ENCODE measurements around the gene SERPINA5.

Gene SERPINA5

GRCh38 chr14:94548999-94549985 is 31.9 kb upstream of the SERPINA5 start:
- no peak overlapping the region for H4K91ac ChIP-seq (ENCODE audit: low read depth, low read length)
- H4K12ac ChIP-seq (ENCODE audit: low read depth, low read length): no peak overlapping the region
- no peak overlapping the region for H2BK5ac ChIP-seq (ENCODE audit: low read depth, low read length, poor library complexity)
- H3K79me2 ChIP-seq (ENCODE audit: control insufficient read depth, insufficient read depth, low read length, poor library complexity): no peaks in the 10 kb centered on the region
- H3K18ac ChIP-seq (ENCODE audit: low read length): no peak overlapping the region
- no peak overlapping the region for H2BK120ac ChIP-seq (ENCODE audit: insufficient read depth, low read length, poor library complexity)
- H3K4me2 ChIP-seq (ENCODE audit: low read length): no peak overlapping the region
- H3K27ac ChIP-seq (ENCODE audit: low read depth, low read length): no peak overlapping the region
- WGBS (ENCODE audit: extremely low coverage, insufficient coverage, insufficient read length): no CpG with 5 or more reads among the region's 24 CpGs
- H3K9me3 ChIP-seq (ENCODE audit: insufficient read depth, low read depth, low read length): no peaks in the 10 kb centered on the region
- H3K36me3 ChIP-seq (ENCODE audit: control insufficient read depth in 1 of 2, insufficient read depth in 2 of 2, low read length in 2 of 2): no peaks in the 10 kb centered on the region
- no peak overlapping the region for H3K4me3 ChIP-seq (ENCODE audit: low read depth, low read length)
- H3K27me3 ChIP-seq (ENCODE audit: insufficient read depth, low read length): no peaks in the 10 kb centered on the region
- no peaks in the 10 kb centered on the region for H3K4me1 ChIP-seq (ENCODE audit: control insufficient read depth in 1 of 2, insufficient read depth in 2 of 2, low read length in 2 of 2)
- no peak overlapping the region for H3K4ac ChIP-seq (ENCODE audit: low read depth, low read length)
- no peak overlapping the region for H3K23ac ChIP-seq (ENCODE audit: low read length)
- no peak overlapping the region for H2BK12ac ChIP-seq (ENCODE audit: low read length)
- peak; percentile 61 to 82 for DNase-seq
- no peak overlapping the region for H3K9ac ChIP-seq (ENCODE audit: low read length)
- no peak overlapping the region for H3K14ac ChIP-seq (ENCODE audit: low read length)
- H4K8ac ChIP-seq (ENCODE audit: low read depth, low read length): no peak overlapping the region
- no peak overlapping the region for H2AFZ ChIP-seq (ENCODE audit: insufficient read depth, low read length, poor library complexity)
- no peak overlapping the region for H2AK5ac ChIP-seq (ENCODE audit: low read length)
- no peaks in the 10 kb centered on the region for H3K79me1 ChIP-seq (ENCODE audit: low read length)

GRCh38 chr14:94550041-94550440 is 31.2 kb upstream of the SERPINA5 start:
- Histone ChIP-seq H3K27me3 (ENCODE audit: insufficient read depth, low read length) (no peaks in the 10 kb centered on the region), H3K9me3 (ENCODE audit: insufficient read depth, low read depth, low read length) (no peaks in the 10 kb centered on the region), H3K23ac (ENCODE audit: low read length) (no peak overlapping the region), H2AK5ac (ENCODE audit: low read length) (no peak overlapping the region), H3K18ac (ENCODE audit: low read length) (no peak overlapping the region), H3K4me2 (ENCODE audit: low read length) (no peak overlapping the region), H4K91ac (ENCODE audit: low read depth, low read length) (no peak overlapping the region), H3K14ac (ENCODE audit: low read length) (no peak overlapping the region), H4K8ac (ENCODE audit: low read depth, low read length) (no peak overlapping the region), H3K4me1 (ENCODE audit: control insufficient read depth in 1 of 2, insufficient read depth in 2 of 2, low read length in 2 of 2) (no peaks in the 10 kb centered on the region), H2BK5ac (ENCODE audit: low read depth, low read length, poor library complexity) (no peak overlapping the region), H4K12ac (ENCODE audit: low read depth, low read length) (no peak overlapping the region), H3K27ac (ENCODE audit: low read depth, low read length) (no peak overlapping the region), H2BK120ac (ENCODE audit: insufficient read depth, low read length, poor library complexity) (no peak overlapping the region), H2BK12ac (ENCODE audit: low read length) (no peak overlapping the region), H3K4ac (ENCODE audit: low read depth, low read length) (no peak overlapping the region), H3K4me3 (ENCODE audit: low read depth, low read length) (no peak overlapping the region), H3K79me1 (ENCODE audit: low read length) (no peaks in the 10 kb centered on the region), H3K79me2 (ENCODE audit: control insufficient read depth, insufficient read depth, low read length, poor library complexity) (no peaks in the 10 kb centered on the region), H3K36me3 (ENCODE audit: control insufficient read depth in 1 of 2, insufficient read depth in 2 of 2, low read length in 2 of 2) (no peaks in the 10 kb centered on the region), H2AFZ (ENCODE audit: insufficient read depth, low read length, poor library complexity) (no peak overlapping the region), H3K9ac (ENCODE audit: low read length) (no peak overlapping the region)
- WGBS (ENCODE audit: extremely low coverage, insufficient coverage, insufficient read length): no CpG with 5 or more reads among the region's 8 CpGs
- DNase-seq: no peak

- H3K14ac ChIP-seq (ENCODE audit: low read length): no peak overlapping the region
- H3K4me3 ChIP-seq (ENCODE audit: low read depth, low read length): no peak overlapping the region
- no peak overlapping the region for H4K91ac ChIP-seq (ENCODE audit: low read depth, low read length)
- no peak for DNase-seq
- H3K18ac ChIP-seq (ENCODE audit: low read length): no peak overlapping the region
- H3K27me3 ChIP-seq (ENCODE audit: insufficient read depth, low read length): no peaks in the 10 kb centered on the region
- H3K4me1 ChIP-seq (ENCODE audit: control insufficient read depth in 1 of 2, insufficient read depth in 2 of 2, low read length in 2 of 2): no peaks in the 10 kb centered on the region
- no peaks in the 10 kb centered on the region for H3K79me1 ChIP-seq (ENCODE audit: low read length)
- no peak overlapping the region for H2BK120ac ChIP-seq (ENCODE audit: insufficient read depth, low read length, poor library complexity)
- H2BK5ac ChIP-seq (ENCODE audit: low read depth, low read length, poor library complexity): no peak overlapping the region
- no peak overlapping the region for H3K27ac ChIP-seq (ENCODE audit: low read depth, low read length)
- no CpG with 5 or more reads among the region's 9 CpGs for WGBS (ENCODE audit: extremely low coverage, insufficient coverage, insufficient read length)
- no peak overlapping the region for H4K8ac ChIP-seq (ENCODE audit: low read depth, low read length)
- no peak overlapping the region for H2AFZ ChIP-seq (ENCODE audit: insufficient read depth, low read length, poor library complexity)
- H2BK12ac ChIP-seq (ENCODE audit: low read length): no peak overlapping the region
- no peaks in the 10 kb centered on the region for H3K79me2 ChIP-seq (ENCODE audit: control insufficient read depth, insufficient read depth, low read length, poor library complexity)
- H4K12ac ChIP-seq (ENCODE audit: low read depth, low read length): no peak overlapping the region
- H3K9ac ChIP-seq (ENCODE audit: low read length): no peak overlapping the region
- no peaks in the 10 kb centered on the region for H3K9me3 ChIP-seq (ENCODE audit: insufficient read depth, low read depth, low read length)
- no peak overlapping the region for H3K23ac ChIP-seq (ENCODE audit: low read length)
- no peak overlapping the region for H3K4ac ChIP-seq (ENCODE audit: low read depth, low read length)
- H2AK5ac ChIP-seq (ENCODE audit: low read length): no peak overlapping the region
- no peak overlapping the region for H3K4me2 ChIP-seq (ENCODE audit: low read length)
- H3K36me3 ChIP-seq (ENCODE audit: control insufficient read depth in 1 of 2, insufficient read depth in 2 of 2, low read length in 2 of 2): no peaks in the 10 kb centered on the region
These were observed 25.2 kb upstream of the SERPINA5 start for GRCh38 chr14:94555991-94556390.

- Histone ChIP-seq H2BK5ac (ENCODE audit: low read depth, low read length, poor library complexity) (no peak overlapping the region), H2BK120ac (ENCODE audit: insufficient read depth, low read length, poor library complexity) (no peak overlapping the region), H3K14ac (ENCODE audit: low read length) (no peak overlapping the region), H4K8ac (ENCODE audit: low read depth, low read length) (no peak overlapping the region), H3K4me1 (ENCODE audit: control insufficient read depth in 1 of 2, insufficient read depth in 2 of 2, low read length in 2 of 2) (no peaks in the 10 kb centered on the region), H3K4ac (ENCODE audit: low read depth, low read length) (no peak overlapping the region), H3K4me2 (ENCODE audit: low read length) (no peak overlapping the region), H3K4me3 (ENCODE audit: low read depth, low read length) (no peak overlapping the region), H3K27me3 (ENCODE audit: insufficient read depth, low read length) (no peaks in the 10 kb centered on the region), H3K36me3 (ENCODE audit: control insufficient read depth in 1 of 2, insufficient read depth in 2 of 2, low read length in 2 of 2) (no peaks in the 10 kb centered on the region), H2AK5ac (ENCODE audit: low read length) (no peak overlapping the region), H3K18ac (ENCODE audit: low read length) (no peak overlapping the region), H3K9ac (ENCODE audit: low read length) (no peak overlapping the region), H2BK12ac (ENCODE audit: low read length) (no peak overlapping the region), H3K23ac (ENCODE audit: low read length) (no peak overlapping the region), H4K91ac (ENCODE audit: low read depth, low read length) (no peak overlapping the region), H3K9me3 (ENCODE audit: insufficient read depth, low read depth, low read length) (no peaks in the 10 kb centered on the region), H3K27ac (ENCODE audit: low read depth, low read length) (no peak overlapping the region), H3K79me1 (ENCODE audit: low read length) (no peaks in the 10 kb centered on the region), H2AFZ (ENCODE audit: insufficient read depth, low read length, poor library complexity) (no peak overlapping the region), H3K79me2 (ENCODE audit: control insufficient read depth, insufficient read depth, low read length, poor library complexity) (no peaks in the 10 kb centered on the region), H4K12ac (ENCODE audit: low read depth, low read length) (no peak overlapping the region)
- WGBS (ENCODE audit: extremely low coverage, insufficient coverage, insufficient read length): no CpG with 5 or more reads among the region's 1 CpG
- DNase-seq: no peak
These were observed 23.9 kb upstream of the SERPINA5 start for GRCh38 chr14:94557327-94557726.
